PC-9 (cell line): ENCODE measurements around the gene DGCR2.

Source experiments
- EZH2 ChIP-seq: fragments of 200-600 bp; sonication (generic); IDR thresholded peaks from 2 replicates; pipeline ENCODE4 v1.8.0; 2017; ENCODE audit warnings: antibody characterized with exemption, low read depth
- TF ChIP-seq, protein P1 (sequence below): fragments of 200-600 bp; sonication (generic); conservative IDR thresholded peaks from 2 replicates; pipeline ENCODE4 v1.6.1; 2017; ENCODE audit warnings: mixed run types, antibody characterized with exemption, mild to moderate bottlenecking, moderate library complexity

DNA sequence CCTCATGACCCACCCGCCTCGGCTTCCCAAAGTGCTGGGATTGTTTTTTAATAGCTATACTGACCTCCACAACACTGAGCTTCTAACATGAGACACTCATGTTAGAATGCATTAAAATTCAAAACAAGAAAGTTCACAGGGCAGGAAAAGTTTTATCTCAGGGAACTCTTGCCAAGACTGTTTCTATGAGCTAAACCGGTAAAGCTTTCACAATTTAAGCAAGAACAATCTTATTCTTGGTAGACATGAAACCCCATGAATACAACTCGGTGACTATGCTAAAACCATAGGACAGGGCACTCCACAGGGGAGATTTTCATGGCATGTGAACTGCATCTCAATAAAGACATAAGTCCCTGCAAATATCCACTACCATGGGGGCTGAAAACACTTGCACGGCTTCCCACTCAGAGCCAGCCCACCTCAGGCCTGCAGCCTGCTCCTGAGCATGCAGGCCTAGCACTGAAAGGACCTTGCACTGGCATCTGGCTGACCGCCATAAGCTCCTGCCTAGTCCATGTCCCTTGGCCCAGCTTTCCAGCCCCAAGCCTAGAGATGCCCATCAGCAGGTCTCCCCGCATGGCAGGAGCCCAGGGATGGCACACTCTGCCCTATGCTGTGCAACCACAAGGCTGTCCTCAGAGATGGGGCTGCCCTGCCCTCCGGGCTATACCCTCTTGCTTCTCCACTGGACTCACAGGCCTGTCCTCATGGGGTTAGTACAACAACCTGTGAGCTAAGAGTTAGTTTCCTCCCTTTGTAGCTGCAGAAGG, 58.4 kb downstream of the DGCR2 start:
- TF ChIP-seq, protein P1, sequence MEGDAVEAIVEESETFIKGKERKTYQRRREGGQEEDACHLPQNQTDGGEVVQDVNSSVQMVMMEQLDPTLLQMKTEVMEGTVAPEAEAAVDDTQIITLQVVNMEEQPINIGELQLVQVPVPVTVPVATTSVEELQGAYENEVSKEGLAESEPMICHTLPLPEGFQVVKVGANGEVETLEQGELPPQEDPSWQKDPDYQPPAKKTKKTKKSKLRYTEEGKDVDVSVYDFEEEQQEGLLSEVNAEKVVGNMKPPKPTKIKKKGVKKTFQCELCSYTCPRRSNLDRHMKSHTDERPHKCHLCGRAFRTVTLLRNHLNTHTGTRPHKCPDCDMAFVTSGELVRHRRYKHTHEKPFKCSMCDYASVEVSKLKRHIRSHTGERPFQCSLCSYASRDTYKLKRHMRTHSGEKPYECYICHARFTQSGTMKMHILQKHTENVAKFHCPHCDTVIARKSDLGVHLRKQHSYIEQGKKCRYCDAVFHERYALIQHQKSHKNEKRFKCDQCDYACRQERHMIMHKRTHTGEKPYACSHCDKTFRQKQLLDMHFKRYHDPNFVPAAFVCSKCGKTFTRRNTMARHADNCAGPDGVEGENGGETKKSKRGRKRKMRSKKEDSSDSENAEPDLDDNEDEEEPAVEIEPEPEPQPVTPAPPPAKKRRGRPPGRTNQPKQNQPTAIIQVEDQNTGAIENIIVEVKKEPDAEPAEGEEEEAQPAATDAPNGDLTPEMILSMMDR, result no peak
- no peak for TF ChIP-seq EZH2
